GM23338 (cell line): ENCODE data around the gene ADGRD1. TPM values are rescaled to one million over a fixed set of nuclear protein-coding genes. Genes with fewer than 3 reads are reported as not detected.

ENCODE experiments used
- ATAC-seq: fragments of 200-7000 bp; cut with Tn5 transposase; 3 replicates; pipeline ENCODE4 v1.9.1; 2020
- DNase-seq: peaks from one replicate; pipeline ENCODE4 v3.0.0-alpha.2; 2015; ENCODE audit warnings: low spot score
- H2AFZ ChIP-seq: fragments of 200-600 bp; sonication (generic); 2 replicates; pipeline ENCODE4 v1.8.0; 2016; ENCODE audit warnings: antibody characterized with exemption, mild to moderate bottlenecking, moderate library complexity
- H3F3A ChIP-seq: fragments of 200-600 bp; sonication (generic); replicated peaks from 2 replicates; pipeline ENCODE4 v1.8.0; 2017; ENCODE audit warnings: antibody characterized with exemption, mixed run types, low read depth
- H3K27ac ChIP-seq: fragments of 200-600 bp; sonication (generic); 2 replicates; pipeline ENCODE4 v1.6.1; 2016; ENCODE audit warnings: low read depth
- H3K27me3 ChIP-seq: fragments of 200-600 bp; sonication (generic); 2 replicates; pipeline ENCODE4 v1.8.0; 2016; ENCODE audit warnings: mild to moderate bottlenecking, mixed run types, moderate library complexity; ENCODE audit not compliant: insufficient read depth
- H3K36me3 ChIP-seq: fragments of 200-600 bp; sonication (generic); 2 replicates; pipeline ENCODE4 v1.8.0; 2016; ENCODE audit warnings: mild to moderate bottlenecking; ENCODE audit not compliant: insufficient read depth
- H3K4me1 ChIP-seq: fragments of 200-600 bp; sonication (generic); 2 replicates; pipeline ENCODE4 v1.8.0; 2016; ENCODE audit warnings: mild to moderate bottlenecking, moderate library complexity; ENCODE audit not compliant: insufficient read depth
- H3K4me2 ChIP-seq: fragments of 200-600 bp; sonication (generic); 2 replicates; pipeline ENCODE4 v1.7.1; 2017; ENCODE audit warnings: mixed run types
- H3K4me3 ChIP-seq: fragments of 200-600 bp; sonication (generic); 2 replicates; pipeline ENCODE4 v1.6.1; 2016; ENCODE audit warnings: mixed run types
- H3K79me2 ChIP-seq: fragments of 200-600 bp; sonication (generic); replicated peaks from 2 replicates; pipeline ENCODE4 v1.8.0; 2017; ENCODE audit warnings: mild to moderate bottlenecking; ENCODE audit not compliant: insufficient read depth
- H3K9me2 ChIP-seq: fragments of 200-600 bp; sonication (generic); 2 replicates; pipeline ENCODE4 v1.8.0; 2017; ENCODE audit not compliant: insufficient read depth
- H4K20me1 ChIP-seq: fragments of 200-600 bp; sonication (generic); replicated peaks from 2 replicates; pipeline ENCODE4 v1.8.0; 2017; ENCODE audit warnings: mild to moderate bottlenecking; ENCODE audit not compliant: insufficient read depth
- H3K27ac Mint-ChIP-seq: 2 replicates; pipeline ENCODE4 v1.8.0; 2020; ENCODE audit warnings: inconsistent platforms, mild to moderate bottlenecking, moderate library complexity, mixed read lengths
- H3K27me3 Mint-ChIP-seq: 3 replicates; pipeline ENCODE4 v1.8.0; 2022; ENCODE audit warnings: low read depth, mild to moderate bottlenecking, moderate library complexity, mixed read lengths, inconsistent platforms; ENCODE audit not compliant: insufficient read depth, poor library complexity
- H3K36me3 Mint-ChIP-seq: 3 replicates; pipeline ENCODE4 v1.8.0; 2021; ENCODE audit warnings: low read depth, mild to moderate bottlenecking, inconsistent platforms, moderate library complexity, mixed read lengths
- H3K4me1 Mint-ChIP-seq: 3 replicates; pipeline ENCODE4 v1.8.0; 2020; ENCODE audit warnings: mild to moderate bottlenecking, inconsistent platforms, mixed read lengths
- H3K4me3 Mint-ChIP-seq: 3 replicates; pipeline ENCODE4 v1.8.0; 2021; ENCODE audit warnings: moderate library complexity, mild to moderate bottlenecking, inconsistent platforms, mixed read lengths
- H3K9me3 Mint-ChIP-seq: 3 replicates; pipeline ENCODE4 v1.8.0; 2020; ENCODE audit warnings: moderate library complexity, mild to moderate bottlenecking, inconsistent platforms, mixed read lengths
- CREB1 ChIP-seq: fragments of 250-450 bp; sonication (Bioruptor Pico); IDR thresholded peaks from 2 replicates; pipeline ENCODE4 v1.5.0; 2020; ENCODE audit warnings: low read depth, mild to moderate bottlenecking, moderate library complexity
- ETS1 ChIP-seq: IDR thresholded peaks from 2 replicates; pipeline ENCODE4 v1.6.1; 2016; ENCODE audit warnings: antibody characterized with exemption
- EZH2 ChIP-seq: fragments of 200-600 bp; sonication (generic); IDR thresholded peaks from one replicate; pipeline ENCODE4 v1.8.0; 2017; ENCODE audit warnings: antibody characterized with exemption, mild to moderate bottlenecking, low read depth; ENCODE audit not compliant: unreplicated experiment
- NANOG ChIP-seq: IDR thresholded peaks from 2 replicates; pipeline ENCODE4 v1.6.1; 2016; ENCODE audit warnings: antibody characterized with exemption, borderline replicate concordance
- POLR2AphosphoS5 ChIP-seq: IDR thresholded peaks from 2 replicates; pipeline ENCODE4 v1.6.1; 2016; ENCODE audit warnings: antibody characterized with exemption, low read depth
- REST ChIP-seq: IDR thresholded peaks from one replicate; pipeline ENCODE4 v1.6.1; 2018; ENCODE audit warnings: antibody characterized with exemption; ENCODE audit not compliant: unreplicated experiment
- ZNF114 ChIP-seq: fragments of 250-450 bp; sonication (Bioruptor Pico); IDR thresholded peaks from 2 replicates; pipeline ENCODE4 v1.5.0; 2020; ENCODE audit warnings: mild to moderate bottlenecking, moderate library complexity
- ZNF331 ChIP-seq: fragments of 250-450 bp; sonication (Bioruptor Pico); IDR thresholded peaks from 2 replicates; pipeline ENCODE4 v1.5.0; 2020; ENCODE audit warnings: low read depth, mild to moderate bottlenecking, moderate library complexity
- polyA plus RNA-seq: library from polyadenylated mRNA; unstranded; fragments of >200 nt; fragmentation: Nextera tagmentation; extraction: Ambion mirVana; gene quantifications from 2 replicates; pipeline ENCODE4 v1.2.1, GENCODE V29; 2016
- total RNA-seq: library from RNA; depleted of rRNA; stranded (reverse); fragments of >200 nt; shearing (Covaris generic); gene quantifications from 2 replicates; pipeline ENCODE4 v1.2.3, GENCODE V29; 2014
- TF ChIP-seq, protein P1 (sequence below), 2 experiments: fragments of 200-600 bp in 1 of 2; sonication (generic) in 1 of 2; conservative IDR thresholded peaks; 2 replicates each; pipeline versions ENCODE4 v1.5.1 to v1.6.1; 2016 to 2017; ENCODE audit warnings: antibody characterized with exemption in 2 of 2, low read depth in 2 of 2, mild to moderate bottlenecking in 2 of 2, moderate library complexity in 1 of 2
- TF ChIP-seq, protein P2 (sequence below): fragments of 250-450 bp; sonication (Bioruptor Pico); IDR thresholded peaks from 2 replicates; pipeline ENCODE4 v1.5.0; 2020; ENCODE audit warnings: mild to moderate bottlenecking, moderate library complexity

ADGRD1 gene
- total and polyA plus RNA-seq, 2 experiments from 2014 or later: 1.4 TPM; not detected in 1

- TF ChIP-seq ETS1 (no peak), CREB1 (no peak), POLR2AphosphoS5 (no peak), ZNF114 (CRISPR knock-in tag) (no peak), REST (no peak), NANOG (no peak), EZH2 (no peak), ZNF331 (no peak)
- TF ChIP-seq, protein P1, sequence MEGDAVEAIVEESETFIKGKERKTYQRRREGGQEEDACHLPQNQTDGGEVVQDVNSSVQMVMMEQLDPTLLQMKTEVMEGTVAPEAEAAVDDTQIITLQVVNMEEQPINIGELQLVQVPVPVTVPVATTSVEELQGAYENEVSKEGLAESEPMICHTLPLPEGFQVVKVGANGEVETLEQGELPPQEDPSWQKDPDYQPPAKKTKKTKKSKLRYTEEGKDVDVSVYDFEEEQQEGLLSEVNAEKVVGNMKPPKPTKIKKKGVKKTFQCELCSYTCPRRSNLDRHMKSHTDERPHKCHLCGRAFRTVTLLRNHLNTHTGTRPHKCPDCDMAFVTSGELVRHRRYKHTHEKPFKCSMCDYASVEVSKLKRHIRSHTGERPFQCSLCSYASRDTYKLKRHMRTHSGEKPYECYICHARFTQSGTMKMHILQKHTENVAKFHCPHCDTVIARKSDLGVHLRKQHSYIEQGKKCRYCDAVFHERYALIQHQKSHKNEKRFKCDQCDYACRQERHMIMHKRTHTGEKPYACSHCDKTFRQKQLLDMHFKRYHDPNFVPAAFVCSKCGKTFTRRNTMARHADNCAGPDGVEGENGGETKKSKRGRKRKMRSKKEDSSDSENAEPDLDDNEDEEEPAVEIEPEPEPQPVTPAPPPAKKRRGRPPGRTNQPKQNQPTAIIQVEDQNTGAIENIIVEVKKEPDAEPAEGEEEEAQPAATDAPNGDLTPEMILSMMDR (conservative IDR thresholded peaks at IDR 0.05; ENCODE audit: low read depth in 2 of 2): no peak
Measured at GRCh38 chr12:131188131-131189050, 234.7 kb downstream of the ADGRD1 start (continued).

DNA sequence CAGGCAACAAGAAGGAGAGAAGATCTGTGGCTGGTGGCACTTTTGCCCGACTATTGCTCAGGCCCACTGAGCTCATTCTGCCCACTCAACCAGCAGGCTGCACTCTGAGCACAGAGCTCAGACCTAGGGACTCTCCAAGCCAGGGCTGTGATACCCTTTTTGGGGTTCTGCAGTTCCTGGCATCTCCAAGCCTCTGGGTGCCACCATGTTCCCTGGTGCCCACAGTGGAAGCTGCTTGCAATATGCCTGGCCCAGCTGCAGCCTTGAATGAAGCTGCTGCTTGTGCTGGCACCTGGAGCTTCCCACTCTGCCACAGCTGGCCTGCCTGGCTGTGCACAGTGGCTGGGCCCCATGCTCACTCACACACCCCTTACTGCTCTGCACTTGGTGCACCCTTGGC is 236.1 kb downstream of the ADGRD1 start:
- Mint-ChIP-seq H3K9me3 (peaks cover 46% of the 10 kb centered on the region), H3K27me3 (peaks cover 11% of the 10 kb centered on the region), H3K36me3 (peaks cover 4% of the 10 kb centered on the region; the same call in 1 of the 3 replicates), H3K4me3 (no peak overlapping the region), H3K27ac (no peak overlapping the region), H3K4me1 (no peaks in the 10 kb centered on the region; the same call in 2 of the 3 replicates)
- Histone ChIP-seq H4K20me1 (no peaks in the 10 kb centered on the region), H3K27ac (no peak overlapping the region), H3K79me2 (no peaks in the 10 kb centered on the region), H2AFZ (no peak overlapping the region), H3K27me3 (no peaks in the 10 kb centered on the region), H3F3A (no peaks in the 10 kb centered on the region), H3K4me3 (no peak overlapping the region), H3K36me3 (no peaks in the 10 kb centered on the region), H3K9me2 (no peaks in the 10 kb centered on the region), H3K4me2 (no peak overlapping the region), H3K4me1 (no peaks in the 10 kb centered on the region)
- DNase-seq (no peak), ATAC-seq (no peak)
- TF ChIP-seq CREB1 (no peak), EZH2 (no peak)
- TF ChIP-seq, protein P2, sequence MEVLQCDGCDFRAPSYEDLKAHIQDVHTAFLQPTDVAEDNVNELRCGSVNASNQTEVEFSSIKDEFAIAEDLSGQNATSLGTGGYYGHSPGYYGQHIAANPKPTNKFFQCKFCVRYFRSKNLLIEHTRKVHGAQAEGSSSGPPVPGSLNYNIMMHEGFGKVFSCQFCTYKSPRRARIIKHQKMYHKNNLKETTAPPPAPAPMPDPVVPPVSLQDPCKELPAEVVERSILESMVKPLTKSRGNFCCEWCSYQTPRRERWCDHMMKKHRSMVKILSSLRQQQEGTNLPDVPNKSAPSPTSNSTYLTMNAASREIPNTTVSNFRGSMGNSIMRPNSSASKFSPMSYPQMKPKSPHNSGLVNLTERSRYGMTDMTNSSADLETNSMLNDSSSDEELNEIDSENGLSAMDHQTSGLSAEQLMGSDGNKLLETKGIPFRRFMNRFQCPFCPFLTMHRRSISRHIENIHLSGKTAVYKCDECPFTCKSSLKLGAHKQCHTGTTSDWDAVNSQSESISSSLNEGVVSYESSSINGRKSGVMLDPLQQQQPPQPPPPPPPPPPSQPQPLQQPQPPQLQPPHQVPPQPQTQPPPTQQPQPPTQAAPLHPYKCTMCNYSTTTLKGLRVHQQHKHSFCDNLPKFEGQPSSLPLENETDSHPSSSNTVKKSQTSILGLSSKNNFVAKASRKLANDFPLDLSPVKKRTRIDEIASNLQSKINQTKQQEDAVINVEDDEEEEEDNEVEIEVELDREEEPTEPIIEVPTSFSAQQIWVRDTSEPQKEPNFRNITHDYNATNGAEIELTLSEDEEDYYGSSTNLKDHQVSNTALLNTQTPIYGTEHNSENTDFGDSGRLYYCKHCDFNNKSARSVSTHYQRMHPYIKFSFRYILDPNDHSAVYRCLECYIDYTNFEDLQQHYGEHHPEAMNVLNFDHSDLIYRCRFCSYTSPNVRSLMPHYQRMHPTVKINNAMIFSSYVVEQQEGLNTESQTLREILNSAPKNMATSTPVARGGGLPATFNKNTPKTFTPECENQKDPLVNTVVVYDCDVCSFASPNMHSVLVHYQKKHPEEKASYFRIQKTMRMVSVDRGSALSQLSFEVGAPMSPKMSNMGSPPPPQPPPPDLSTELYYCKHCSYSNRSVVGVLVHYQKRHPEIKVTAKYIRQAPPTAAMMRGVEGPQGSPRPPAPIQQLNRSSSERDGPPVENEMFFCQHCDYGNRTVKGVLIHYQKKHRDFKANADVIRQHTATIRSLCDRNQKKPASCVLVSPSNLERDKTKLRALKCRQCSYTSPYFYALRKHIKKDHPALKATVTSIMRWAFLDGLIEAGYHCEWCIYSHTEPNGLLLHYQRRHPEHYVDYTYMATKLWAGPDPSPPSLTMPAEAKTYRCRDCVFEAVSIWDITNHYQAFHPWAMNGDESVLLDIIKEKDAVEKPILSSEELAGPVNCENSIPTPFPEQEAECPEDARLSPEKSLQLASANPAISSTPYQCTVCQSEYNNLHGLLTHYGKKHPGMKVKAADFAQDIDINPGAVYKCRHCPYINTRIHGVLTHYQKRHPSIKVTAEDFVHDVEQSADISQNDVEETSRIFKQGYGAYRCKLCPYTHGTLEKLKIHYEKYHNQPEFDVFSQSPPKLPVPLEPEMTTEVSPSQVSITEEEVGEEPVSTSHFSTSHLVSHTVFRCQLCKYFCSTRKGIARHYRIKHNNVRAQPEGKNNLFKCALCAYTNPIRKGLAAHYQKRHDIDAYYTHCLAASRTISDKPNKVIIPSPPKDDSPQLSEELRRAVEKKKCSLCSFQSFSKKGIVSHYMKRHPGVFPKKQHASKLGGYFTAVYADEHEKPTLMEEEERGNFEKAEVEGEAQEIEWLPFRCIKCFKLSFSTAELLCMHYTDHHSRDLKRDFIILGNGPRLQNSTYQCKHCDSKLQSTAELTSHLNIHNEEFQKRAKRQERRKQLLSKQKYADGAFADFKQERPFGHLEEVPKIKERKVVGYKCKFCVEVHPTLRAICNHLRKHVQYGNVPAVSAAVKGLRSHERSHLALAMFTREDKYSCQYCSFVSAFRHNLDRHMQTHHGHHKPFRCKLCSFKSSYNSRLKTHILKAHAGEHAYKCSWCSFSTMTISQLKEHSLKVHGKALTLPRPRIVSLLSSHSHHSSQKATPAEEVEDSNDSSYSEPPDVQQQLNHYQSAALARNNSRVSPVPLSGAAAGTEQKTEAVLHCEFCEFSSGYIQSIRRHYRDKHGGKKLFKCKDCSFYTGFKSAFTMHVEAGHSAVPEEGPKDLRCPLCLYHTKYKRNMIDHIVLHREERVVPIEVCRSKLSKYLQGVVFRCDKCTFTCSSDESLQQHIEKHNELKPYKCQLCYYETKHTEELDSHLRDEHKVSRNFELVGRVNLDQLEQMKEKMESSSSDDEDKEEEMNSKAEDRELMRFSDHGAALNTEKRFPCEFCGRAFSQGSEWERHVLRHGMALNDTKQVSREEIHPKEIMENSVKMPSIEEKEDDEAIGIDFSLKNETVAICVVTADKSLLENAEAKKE: no peak
